HCT116 (cell line): ENCODE data around the gene CRX. TPM values are rescaled to one million over a fixed set of nuclear protein-coding genes. Genes with fewer than 3 reads are reported as not detected.

Experiments used
- ATAC-seq: fragments of 200-7000 bp; cut with Tn5 transposase; 2 replicates; pipeline ENCODE4 v1.9.1; 2020; ENCODE audit warnings: mild to moderate bottlenecking, moderate library complexity
- BruUV-seq: library from RNA; stranded (reverse); fragments of 400-500 nt; replicated peaks from 2 replicates; lab custom pipeline; 2021; lab: Mats Ljungman, UMichigan
- CTCF ChIA-PET: fragments of 300-600 bp; sonication (Branson Sonifier 250); formaldehyde crosslinking; loops from one replicate; lab custom pipeline; 2021; ENCODE audit warnings: antibody characterized with exemption; lab: Charles Lee
- POLR2A ChIA-PET: fragments of 300-600, 350-600 bp; sonication (Branson Sonifier 250); formaldehyde crosslinking; loops from one replicate; lab custom pipeline; 2021; ENCODE audit warnings: antibody characterized with exemption; lab: Charles Lee
- RAD21 ChIA-PET, 2 experiments: fragments of 300-600 bp; sonication (Branson Sonifier 250); formaldehyde crosslinking; loops; one replicate each; lab custom pipeline; 2023; ENCODE audit warnings: low total read pairs in 2 of 2; ENCODE audit not compliant: uncharacterized antibody in 2 of 2, unreplicated experiment in 2 of 2, low non-redundant PET in 1 of 2; lab: Charles Lee
- DNase-seq: peaks from one replicate; pipeline ENCODE4 v3.0.0-alpha.2; 2010; ENCODE audit warnings: low read depth, low spot score
- H2AFZ ChIP-seq: fragments of 200-600 bp; shearing (Covaris generic), sonication (generic); 2 replicates; pipeline ENCODE4 v1.6.1; 2017; ENCODE audit warnings: low read depth, mixed run types, mixed read lengths, antibody characterized with exemption, low read length; ENCODE audit not compliant: poor library complexity, severe bottlenecking
- H3K27ac ChIP-seq: 2 replicates; pipeline ENCODE4 v1.5.1; 2012; ENCODE audit warnings: low read depth, low read length
- H3K27me3 ChIP-seq: fragments of 200-600 bp; sonication (generic); 2 replicates; pipeline ENCODE4 v1.6.1; 2016; ENCODE audit warnings: mixed run types, low read length, mixed read lengths; ENCODE audit not compliant: insufficient read depth
- H3K36me3 ChIP-seq, 2 experiments: fragments of 200-500 bp in 1 of 2; fragments of 200-600 bp in 1 of 2; sonication (Bioruptor generic) in 1 of 2; sonication (generic) in 1 of 2; 2 replicates each; pipeline versions ENCODE4 v1.5.1 to v1.6.1; 2014 to 2016; ENCODE audit warnings: low read length in 2 of 2, inconsistent platforms in 1 of 2, mixed read lengths in 1 of 2, mixed run types in 1 of 2; ENCODE audit not compliant: insufficient read depth in 2 of 2, control insufficient read depth in 1 of 2
- H3K4me1 ChIP-seq, 2 experiments: fragments of 200-600 bp in 1 of 2; sonication (generic) in 1 of 2; 2 replicates each; pipeline versions ENCODE4 v1.5.1 to v1.6.1; 2012 to 2017; ENCODE audit warnings: low read length in 2 of 2, inconsistent platforms in 1 of 2, mild to moderate bottlenecking in 1 of 2, mixed read lengths in 1 of 2, mixed run types in 1 of 2, moderate library complexity in 1 of 2; ENCODE audit not compliant: insufficient read depth in 2 of 2, control insufficient read depth in 1 of 2
- H3K4me2 ChIP-seq: fragments of 200-600 bp; sonication (generic); 2 replicates; pipeline ENCODE4 v1.6.1; 2017; ENCODE audit warnings: mixed run types, low read length, mixed read lengths
- H3K4me3 ChIP-seq, 2 experiments: fragments of 200-600 bp in 1 of 2; sonication (generic) in 1 of 2; replicated peaks in 1 of 2; 2 replicates each; pipeline ENCODE4 v1.5.1; 2011 to 2016; ENCODE audit warnings: low read length in 2 of 2, control low read depth in 1 of 2, low read depth in 1 of 2, mild to moderate bottlenecking in 1 of 2, mixed read lengths in 1 of 2, mixed run types in 1 of 2
- H3K79me2 ChIP-seq: fragments of 200-600 bp; sonication (generic); 2 replicates; pipeline ENCODE4 v1.6.1; 2017; ENCODE audit warnings: mild to moderate bottlenecking, mixed run types, low read length, moderate library complexity, mixed read lengths; ENCODE audit not compliant: insufficient read depth
- H3K9ac ChIP-seq: fragments of 200-600 bp; sonication (generic); 2 replicates; pipeline ENCODE4 v1.6.1; 2016; ENCODE audit warnings: low read length, mixed read lengths
- H3K9me2 ChIP-seq: fragments of 200-600 bp; sonication (generic), shearing (Covaris generic); 2 replicates; pipeline ENCODE4 v1.6.1; 2017; ENCODE audit warnings: mixed run types, mild to moderate bottlenecking, moderate library complexity; ENCODE audit not compliant: insufficient read depth
- H3K9me3 ChIP-seq, 2 experiments: fragments of 200-500 bp in 1 of 2; fragments of 200-600 bp in 1 of 2; sonication (Bioruptor generic) in 1 of 2; sonication (generic) in 1 of 2; 2 replicates each; pipeline ENCODE4 v1.6.1; 2014 to 2017; ENCODE audit warnings: low read length in 2 of 2, mixed read lengths in 2 of 2, inconsistent platforms in 1 of 2, low read depth in 1 of 2, mild to moderate bottlenecking in 1 of 2, mixed run types in 1 of 2, moderate library complexity in 1 of 2; ENCODE audit not compliant: control insufficient read depth in 1 of 2, insufficient read depth in 1 of 2
- H4K20me1 ChIP-seq: fragments of 200-600 bp; sonication (generic), shearing (Covaris generic); 2 replicates; pipeline ENCODE4 v1.6.1; 2017; ENCODE audit warnings: mixed run types, mild to moderate bottlenecking, moderate library complexity; ENCODE audit not compliant: insufficient read depth
- ATF3 ChIP-seq: IDR thresholded peaks from 2 replicates; pipeline ENCODE4 v1.6.1; 2012
- CBX3 ChIP-seq: IDR thresholded peaks from 2 replicates; pipeline ENCODE4 v1.6.1; 2012; ENCODE audit warnings: low read depth
- CEBPB ChIP-seq: IDR thresholded peaks from 2 replicates; pipeline ENCODE4 v1.6.1; 2012; ENCODE audit warnings: low read depth
- CTCF ChIP-seq, 3 experiments: fragments of 200-600 bp in 1 of 3; sonication (generic) in 1 of 3; IDR thresholded peaks in 2 of 3; conservative IDR thresholded peaks in 1 of 3; 2 replicates each; pipeline ENCODE4 v1.5.1; 2012 to 2017; ENCODE audit warnings: low read depth in 2 of 3, low read length in 2 of 3, antibody characterized with exemption in 1 of 3, borderline replicate concordance in 1 of 3, control low read depth in 1 of 3, mild to moderate bottlenecking in 1 of 3, mixed read lengths in 1 of 3, mixed run types in 1 of 3, moderate library complexity in 1 of 3; ENCODE audit not compliant: insufficient read depth in 1 of 3
- EGR1 ChIP-seq: IDR thresholded peaks from 2 replicates; pipeline ENCODE4 v1.6.1; 2012; ENCODE audit warnings: low read depth
- ELF1 ChIP-seq: IDR thresholded peaks from 2 replicates; pipeline ENCODE4 v1.6.1; 2012; ENCODE audit warnings: low read depth, borderline replicate concordance
- EZH2 ChIP-seq: fragments of 200-600 bp; sonication (generic); IDR thresholded peaks from 2 replicates; pipeline ENCODE4 v1.6.1; 2017; ENCODE audit warnings: antibody characterized with exemption, mixed run types
- EZH2phosphoT487 ChIP-seq: fragments of 200-600 bp; IDR thresholded peaks from 2 replicates; pipeline ENCODE4 v1.6.1; 2018; ENCODE audit warnings: antibody characterized with exemption, borderline replicate concordance
- FOSL1 ChIP-seq: IDR thresholded peaks from 2 replicates; pipeline ENCODE4 v1.6.1; 2012; ENCODE audit warnings: low read depth
- JUND ChIP-seq: IDR thresholded peaks from 2 replicates; pipeline ENCODE4 v1.6.1; 2012
- POLR2A ChIP-seq: IDR thresholded peaks from 2 replicates; pipeline ENCODE4 v1.7.0; 2011; ENCODE audit warnings: borderline replicate concordance; ENCODE audit not compliant: insufficient read depth, insufficient read length; ENCODE audit errors: extremely low read depth
- RAD21 ChIP-seq: IDR thresholded peaks from 2 replicates; pipeline ENCODE4 v1.6.1; 2012; ENCODE audit warnings: low read depth, mild to moderate bottlenecking
- REST ChIP-seq: IDR thresholded peaks from 2 replicates; pipeline ENCODE4 v1.6.1; 2012; ENCODE audit warnings: low read depth
- SIN3A ChIP-seq: IDR thresholded peaks from 2 replicates; pipeline ENCODE4 v1.6.1; 2012; ENCODE audit warnings: low read depth
- SP1 ChIP-seq: IDR thresholded peaks from 2 replicates; pipeline ENCODE4 v1.6.1; 2012; ENCODE audit warnings: low read depth
- SRF ChIP-seq: IDR thresholded peaks from 2 replicates; pipeline ENCODE4 v1.6.1; 2012; ENCODE audit warnings: low read depth
- TCF7L2 ChIP-seq: IDR thresholded peaks from 2 replicates; pipeline ENCODE4 v1.7.0; 2011; ENCODE audit warnings: borderline replicate concordance, inconsistent platforms; ENCODE audit not compliant: insufficient read depth, insufficient read length; ENCODE audit errors: extremely low read depth
- YY1 ChIP-seq: IDR thresholded peaks from 2 replicates; pipeline ENCODE4 v1.6.1; 2011; ENCODE audit warnings: low read length, low read depth, moderate library complexity, mild to moderate bottlenecking; ENCODE audit not compliant: insufficient replicate concordance; ENCODE audit errors: extremely low read depth
- ZFX ChIP-seq: fragments of 450-650 bp; IDR thresholded peaks from 2 replicates; pipeline ENCODE4 v1.6.1; 2017
- intact Hi-C: fragments of 100-400 bp; cut with micrococcal nuclease; formaldehyde crosslinking; loops from 2 replicates; pipeline ENCODE4 v1.10.0; 2022
- total RNA-seq: library from RNA; stranded (reverse); gene quantifications from one replicate; pipeline ENCODE4 v1.2.1, GENCODE V29; 2021; ENCODE audit not compliant: unreplicated experiment

The CRX gene
- total RNA-seq, 1 experiment from 2014 or later = not detected

- Histone ChIP-seq H4K20me1 (no peaks in the 10 kb centered on the region), H3K27me3 (no peaks in the 10 kb centered on the region), H2AFZ (no peak overlapping the region), H3K9ac (no peak overlapping the region), H3K9me2 (no peaks in the 10 kb centered on the region), H3K79me2 (no peaks in the 10 kb centered on the region), H3K9me3 (no peaks in the 10 kb centered on the region), H3K4me2 (no peak overlapping the region), H3K27ac (no peak overlapping the region), H3K36me3 (no peaks in the 10 kb centered on the region), H3K4me3 (no peak overlapping the region), H3K4me1 (no peaks in the 10 kb centered on the region; a peak in 3 of 4 replicates)
- ATAC-seq (no peak), DNase-seq (no peak)
- CTCF ChIA-PET = interaction anchor here (2.1 kb wide), 1 partner anchor 9 kb away, joined by 8 read pairs; no protein-coding TSS in a partner anchor
- no TSS peak for BruUV-seq
- intact Hi-C loops = no loop called here
- POLR2A ChIA-PET = interaction anchor here (0.6 kb wide), 1 partner anchor 489 kb away, joined by 3 read pairs; no protein-coding TSS in a partner anchor
- RAD21 ChIA-PET = no interaction called here
- TF ChIP-seq EZH2phosphoT487 = no peak
- no peak for TF ChIP-seq FOSL1
- no peak for TF ChIP-seq JUND
- no peak for TF ChIP-seq ZFX
- TF ChIP-seq EGR1 = no peak
- TF ChIP-seq YY1 = no peak
- no peak for TF ChIP-seq ELF1
- no peak for TF ChIP-seq EZH2
- TF ChIP-seq REST = no peak
- no peak for TF ChIP-seq TCF7L2
- TF ChIP-seq RAD21 = no peak
- no peak for TF ChIP-seq SRF
- TF ChIP-seq CEBPB = no peak
- no peak for TF ChIP-seq SIN3A
- TF ChIP-seq SP1 = no peak
- TF ChIP-seq CTCF (IDR thresholded peaks at IDR 0.05 in 2 of 3, conservative IDR thresholded peaks at IDR 0.05 in 1 of 3; ENCODE audit: borderline replicate concordance in 1 of 3, insufficient read depth in 1 of 3, low read depth in 2 of 3, low read length in 2 of 3) = no peak
- TF ChIP-seq POLR2A = no peak
- TF ChIP-seq ATF3 = no peak
- TF ChIP-seq CBX3 = no peak
Observed at GRCh38 chr19:47798904-47799266, 22.9 kb upstream of the CRX start.
